Breast epithelium (tissue), 3 donors: Measurements from ENCODE around the gene FAM114A1.

Experiments used
- POLR2A ChIP-seq: fragments of 450-650 bp; IDR thresholded peaks from one replicate; pipeline ENCODE4 v1.6.1; 2016; ENCODE audit warnings: antibody characterized with exemption, mild to moderate bottlenecking, moderate library complexity
- TF ChIP-seq, protein P1 (sequence below), 3 donors: fragments of 450-650 bp; IDR thresholded peaks; one replicate each; pipeline ENCODE4 v1.5.1; 2016 to 2017; ENCODE audit warnings: antibody characterized with exemption in 3 of 3, mild to moderate bottlenecking in 3 of 3, moderate library complexity in 3 of 3

DNA sequence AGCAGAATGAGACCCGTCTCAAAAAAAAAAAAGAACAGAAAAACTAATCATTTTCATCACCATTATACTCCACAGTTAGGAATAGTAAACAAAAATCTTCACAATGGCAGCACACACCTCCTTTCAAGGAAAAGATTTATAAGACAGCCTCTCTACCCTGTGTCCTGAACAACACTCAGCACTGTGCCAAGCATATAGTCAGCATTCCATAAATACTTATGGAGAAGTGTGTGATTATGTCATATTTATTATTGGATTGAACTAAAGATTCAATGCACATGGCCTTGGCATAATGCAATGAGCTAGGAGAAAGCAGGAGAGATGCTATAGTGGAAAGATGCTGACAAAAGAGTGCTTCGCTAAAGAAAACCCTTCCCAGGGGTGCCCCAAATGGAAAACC lies 52.6 kb downstream of the FAM114A1 start:
- TF ChIP-seq POLR2A = no peak
- TF ChIP-seq, protein P1, sequence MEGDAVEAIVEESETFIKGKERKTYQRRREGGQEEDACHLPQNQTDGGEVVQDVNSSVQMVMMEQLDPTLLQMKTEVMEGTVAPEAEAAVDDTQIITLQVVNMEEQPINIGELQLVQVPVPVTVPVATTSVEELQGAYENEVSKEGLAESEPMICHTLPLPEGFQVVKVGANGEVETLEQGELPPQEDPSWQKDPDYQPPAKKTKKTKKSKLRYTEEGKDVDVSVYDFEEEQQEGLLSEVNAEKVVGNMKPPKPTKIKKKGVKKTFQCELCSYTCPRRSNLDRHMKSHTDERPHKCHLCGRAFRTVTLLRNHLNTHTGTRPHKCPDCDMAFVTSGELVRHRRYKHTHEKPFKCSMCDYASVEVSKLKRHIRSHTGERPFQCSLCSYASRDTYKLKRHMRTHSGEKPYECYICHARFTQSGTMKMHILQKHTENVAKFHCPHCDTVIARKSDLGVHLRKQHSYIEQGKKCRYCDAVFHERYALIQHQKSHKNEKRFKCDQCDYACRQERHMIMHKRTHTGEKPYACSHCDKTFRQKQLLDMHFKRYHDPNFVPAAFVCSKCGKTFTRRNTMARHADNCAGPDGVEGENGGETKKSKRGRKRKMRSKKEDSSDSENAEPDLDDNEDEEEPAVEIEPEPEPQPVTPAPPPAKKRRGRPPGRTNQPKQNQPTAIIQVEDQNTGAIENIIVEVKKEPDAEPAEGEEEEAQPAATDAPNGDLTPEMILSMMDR (IDR thresholded peaks at IDR 0.05) = no peak
